H9 (cell line): ENCODE results near the gene OSBPL10. TPM values are rescaled to one million over a fixed set of nuclear protein-coding genes. Genes with fewer than 3 reads are reported as not detected.
A peak's percentile ranks its signal among the peaks of the same experiment; 100 is the strongest.

ENCODE experiments used
- DNase-seq: peaks from one replicate; pipeline ENCODE4 v3.0.0-alpha.2; 2017
- H2AFZ ChIP-seq: one replicate; pipeline ENCODE4 v1.6.1; 2013; ENCODE audit warnings: mild to moderate bottlenecking, low read length, control low read depth, moderate library complexity
- H2AK5ac ChIP-seq: 2 replicates; pipeline ENCODE4 v1.6.1; 2013; ENCODE audit warnings: low read length, control low read depth, mixed read lengths; ENCODE audit not compliant: insufficient read length
- H2BK120ac ChIP-seq: one replicate; pipeline ENCODE4 v1.6.1; 2013; ENCODE audit warnings: low read depth, mild to moderate bottlenecking, low read length, control low read depth, inconsistent platforms; ENCODE audit not compliant: poor library complexity, severe bottlenecking
- H2BK12ac ChIP-seq: 2 replicates; pipeline ENCODE4 v1.6.1; 2013; ENCODE audit warnings: low read length, control low read depth, mixed read lengths, low read depth; ENCODE audit not compliant: insufficient read length
- H2BK15ac ChIP-seq: 2 replicates; pipeline ENCODE4 v1.6.1; 2013; ENCODE audit warnings: low read depth, low read length, control low read depth
- H2BK20ac ChIP-seq: one replicate; pipeline ENCODE4 v1.6.1; 2013; ENCODE audit warnings: low read depth, mild to moderate bottlenecking, low read length, control low read depth, inconsistent platforms; ENCODE audit not compliant: poor library complexity, severe bottlenecking
- H2BK5ac ChIP-seq: 2 replicates; pipeline ENCODE4 v1.6.1; 2013; ENCODE audit warnings: low read length, control low read depth, mixed read lengths; ENCODE audit not compliant: insufficient read length
- H3K14ac ChIP-seq: 2 replicates; pipeline ENCODE4 v1.6.1; 2013; ENCODE audit warnings: low read length, control low read depth; ENCODE audit not compliant: insufficient read depth
- H3K18ac ChIP-seq: 2 replicates; pipeline ENCODE4 v1.6.1; 2013; ENCODE audit warnings: low read depth, mild to moderate bottlenecking, mixed read lengths, low read length, control low read depth; ENCODE audit not compliant: insufficient read length
- H3K23ac ChIP-seq: 2 replicates; pipeline ENCODE4 v1.6.1; 2013; ENCODE audit warnings: low read length, control low read depth, mixed read lengths, low read depth; ENCODE audit not compliant: insufficient read length
- H3K23me2 ChIP-seq: 2 replicates; pipeline ENCODE4 v1.6.1; 2013; ENCODE audit warnings: low read depth, mild to moderate bottlenecking, mixed read lengths, low read length, control low read depth; ENCODE audit not compliant: insufficient read length, poor library complexity, severe bottlenecking
- H3K27ac ChIP-seq: 2 replicates; pipeline ENCODE4 v1.5.1; 2013; ENCODE audit warnings: low read length, control low read depth, mixed read lengths, low read depth; ENCODE audit not compliant: insufficient read length
- H3K27me3 ChIP-seq: 2 replicates; pipeline ENCODE4 v1.6.1; 2013; ENCODE audit warnings: low read length, control low read depth, inconsistent platforms; ENCODE audit not compliant: insufficient read depth
- H3K4ac ChIP-seq: 2 replicates; pipeline ENCODE4 v1.6.1; 2013; ENCODE audit warnings: low read depth, mild to moderate bottlenecking, control low read depth, inconsistent platforms, low read length, moderate library complexity
- H3K4me1 ChIP-seq: 2 replicates; pipeline ENCODE4 v1.6.1; 2013; ENCODE audit warnings: low read length, control low read depth, inconsistent platforms; ENCODE audit not compliant: insufficient read depth
- H3K4me2 ChIP-seq: 2 replicates; pipeline ENCODE4 v1.6.1; 2013; ENCODE audit warnings: low read length, control low read depth, mixed read lengths; ENCODE audit not compliant: insufficient read length, insufficient read depth
- H3K56ac ChIP-seq: 2 replicates; pipeline ENCODE4 v1.6.1; 2013; ENCODE audit warnings: low read depth, mild to moderate bottlenecking, mixed read lengths, low read length, control low read depth; ENCODE audit not compliant: insufficient read length
- H3K79me1 ChIP-seq: 2 replicates; pipeline ENCODE4 v1.6.1; 2013; ENCODE audit warnings: low read depth, mild to moderate bottlenecking, moderate library complexity, low read length, control low read depth, inconsistent platforms; ENCODE audit not compliant: insufficient read depth, poor library complexity, severe bottlenecking
- H3K79me2 ChIP-seq: 2 replicates; pipeline ENCODE4 v1.6.1; 2013; ENCODE audit warnings: low read length, control low read depth, inconsistent platforms; ENCODE audit not compliant: insufficient read depth
- H3K9ac ChIP-seq: 2 replicates; pipeline ENCODE4 v1.6.1; 2013; ENCODE audit warnings: low read length, control low read depth, mixed read lengths; ENCODE audit not compliant: insufficient read length; ENCODE audit errors: extremely low read depth
- H3K9me3 ChIP-seq: one replicate; pipeline ENCODE4 v1.6.1; 2013; ENCODE audit warnings: low read depth, low read length, inconsistent platforms; ENCODE audit not compliant: control insufficient read depth
- H3T11ph ChIP-seq: one replicate; pipeline ENCODE4 v1.6.1; 2013; ENCODE audit warnings: mild to moderate bottlenecking, low read length, control low read depth, inconsistent platforms
- H4K20me1 ChIP-seq: one replicate; pipeline ENCODE4 v1.6.1; 2013; ENCODE audit not compliant: control insufficient read depth, insufficient read length, insufficient read depth
- H4K5ac ChIP-seq: 2 replicates; pipeline ENCODE4 v1.6.1; 2013; ENCODE audit warnings: low read depth, mild to moderate bottlenecking, mixed read lengths, low read length, control low read depth; ENCODE audit not compliant: insufficient read length
- H4K8ac ChIP-seq: replicated peaks from 2 replicates; pipeline ENCODE4 v1.6.1; 2013; ENCODE audit warnings: low read length, control low read depth, mixed read lengths, low read depth; ENCODE audit not compliant: insufficient read length
- H4K91ac ChIP-seq: 2 replicates; pipeline ENCODE4 v1.6.1; 2013; ENCODE audit warnings: low read depth, mild to moderate bottlenecking, moderate library complexity, mixed read lengths, low read length, control low read depth; ENCODE audit not compliant: insufficient read length
- H3K27ac Mint-ChIP-seq, 3 experiments: 2 replicates in 2 of 3; 3 replicates in 1 of 3; pipeline ENCODE4 v1.8.0; 2020 to 2021; ENCODE audit warnings: mixed read lengths in 3 of 3, mild to moderate bottlenecking in 1 of 3, moderate library complexity in 1 of 3
- H3K27me3 Mint-ChIP-seq: 2 replicates; pipeline ENCODE4 v1.8.0; 2021; ENCODE audit warnings: low read depth, mild to moderate bottlenecking, moderate library complexity, mixed read lengths
- H3K36me3 Mint-ChIP-seq, 3 experiments: 2 replicates in 2 of 3; 3 replicates in 1 of 3; pipeline ENCODE4 v1.8.0; 2020 to 2021; ENCODE audit warnings: low read depth in 3 of 3, mixed read lengths in 3 of 3; ENCODE audit not compliant: insufficient read depth in 1 of 3
- H3K4me1 Mint-ChIP-seq, 2 experiments: 2 replicates each; pipeline ENCODE4 v1.8.0; 2020; ENCODE audit warnings: mixed read lengths in 2 of 2
- H3K4me3 Mint-ChIP-seq, 2 experiments: 2 replicates in 1 of 2; 3 replicates in 1 of 2; pipeline ENCODE4 v1.8.0; 2020 to 2021; ENCODE audit warnings: mild to moderate bottlenecking in 2 of 2, mixed read lengths in 2 of 2, moderate library complexity in 1 of 2
- H3K9me3 Mint-ChIP-seq, 2 experiments: 2 replicates in 1 of 2; 3 replicates in 1 of 2; pipeline ENCODE4 v1.8.0; 2020; ENCODE audit warnings: mild to moderate bottlenecking in 2 of 2, mixed read lengths in 2 of 2, moderate library complexity in 1 of 2
- CTCF ChIP-seq: fragments of 200-600 bp; sonication (generic); conservative IDR thresholded peaks from 3 replicates; pipeline ENCODE4 v1.8.0; 2021; ENCODE audit warnings: antibody characterized with exemption, mild to moderate bottlenecking
- WGBS: extraction: QIAGEN DNeasy Blood & Tissue Kit; methylation state at CpG from one replicate; pipeline ENCODE4 v1.1.7; 2013; ENCODE audit warnings: missing lambda C conversion rate, low lambda C conversion rate, mixed read lengths; ENCODE audit not compliant: insufficient read length; ENCODE audit errors: extremely low coverage; 5-methylcytosine and 5-hydroxymethylcytosine counted together
- total RNA-seq: library from RNA; stranded (reverse); gene quantifications from 2 replicates; pipeline ENCODE4 v1.2.1, GENCODE V29; 2021

Gene OSBPL10
- total RNA-seq, 1 experiment from 2014 or later, result 42.7 TPM

- Histone ChIP-seq H4K20me1 (no peaks in the 10 kb centered on the region), H3K4me1 (no peaks in the 10 kb centered on the region), H3K9ac (no peak overlapping the region), H4K5ac (no peak overlapping the region), H3K56ac (no peak overlapping the region), H2BK20ac (no peak overlapping the region), H3K23ac (no peak overlapping the region), H2BK12ac (no peak overlapping the region), H3K23me2 (no peaks in the 10 kb centered on the region), H2AFZ (no peak overlapping the region), H3K79me2 (no peaks in the 10 kb centered on the region), H3K79me1 (no peaks in the 10 kb centered on the region), H2BK15ac (no peak overlapping the region), H2AK5ac (no peak overlapping the region), H3K14ac (no peak overlapping the region), H2BK120ac (no peak overlapping the region), H3K18ac (no peak overlapping the region), H3K4ac (no peak overlapping the region), H3K27ac (no peak overlapping the region), H3K4me2 (no peak overlapping the region), H3T11ph (no peak overlapping the region), H3K27me3 (no peaks in the 10 kb centered on the region), H3K9me3 (no peaks in the 10 kb centered on the region), H4K8ac (no peak overlapping the region), H4K91ac (no peak overlapping the region), H2BK5ac (no peak overlapping the region)
- DNase-seq, result no peak
- WGBS, result no CpG with 5 or more reads among the region's 3 CpGs
- no peak overlapping the region for H3K4me3 Mint-ChIP-seq
- peaks cover 22 to 34% (median 27%) of the 10 kb centered on the region in 3 experiments; a peak in 6 of 7 replicates for H3K36me3 Mint-ChIP-seq
- no peaks in the 10 kb centered on the region for H3K27me3 Mint-ChIP-seq
- peaks cover 7 to 17% of the 10 kb centered on the region in 2 experiments for H3K4me1 Mint-ChIP-seq
- H3K27ac Mint-ChIP-seq, result peak overlapping the region in 1 of 3 experiments; percentile 73; a peak in 1 of 7 replicates
- no peak for TF ChIP-seq CTCF
- no peaks in the 10 kb centered on the region for H3K9me3 Mint-ChIP-seq
Measured at GRCh38 chr3:31704156-31704555, 276.9 kb downstream of the OSBPL10 start.
